GM12874 (cell line): ENCODE data around the gene SNX10.

Experiments used
- CTCF ChIP-seq: IDR thresholded peaks from 2 replicates; pipeline ENCODE4 v1.5.1; 2011; ENCODE audit warnings: low read depth, mild to moderate bottlenecking, control low read depth, low read length, moderate library complexity; ENCODE audit not compliant: insufficient read depth

Gene SNX10

GRCh38 chr7:26328498-26329390 is 37.1 kb downstream of the SNX10 start:
- peak; percentile 16; the same call in 1 of the 2 replicates for TF ChIP-seq CTCF

GRCh38 chr7:26329520-26330255 is 38.0 kb downstream of the SNX10 start:
- no peak for TF ChIP-seq CTCF

DNA sequence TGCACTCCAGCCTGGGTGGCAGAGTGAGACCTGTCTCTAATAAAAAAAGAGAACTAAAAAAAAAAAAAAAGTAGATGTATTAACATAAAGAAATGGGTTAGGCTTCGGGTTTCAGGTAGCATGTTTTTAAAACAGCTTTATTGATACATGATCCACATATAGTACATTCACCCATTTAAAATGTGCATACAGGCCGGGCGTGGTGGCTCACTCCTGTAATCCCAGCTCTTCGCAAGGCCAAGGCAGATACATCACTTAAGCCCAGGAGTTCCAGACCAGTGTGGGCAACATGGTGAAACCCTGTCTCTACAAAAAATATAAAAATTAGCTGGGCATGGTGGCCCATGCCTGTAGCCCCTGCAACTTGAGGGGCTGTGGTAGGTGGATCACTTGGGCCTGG is 39.5 kb downstream of the SNX10 start:
- no peak for TF ChIP-seq CTCF

DNA sequence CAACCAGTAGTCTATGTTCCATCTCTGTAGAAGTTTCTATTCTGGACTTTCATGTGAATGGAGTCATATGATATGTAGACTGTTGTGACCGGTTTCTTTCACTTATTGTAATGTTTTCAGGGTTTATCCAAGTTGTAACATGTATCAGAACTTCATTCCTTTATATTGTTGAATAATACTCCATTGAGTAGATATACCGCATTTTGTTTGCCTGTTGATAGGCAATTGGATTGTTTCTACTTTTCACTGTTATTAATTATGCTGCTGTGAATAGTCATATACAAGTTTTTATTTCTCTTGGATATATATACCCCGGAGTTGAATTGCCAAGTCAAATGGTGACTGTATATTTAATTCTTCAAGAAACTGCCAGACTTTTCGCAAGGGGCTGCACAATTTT is 40.1 kb downstream of the SNX10 start:
- no peak for TF ChIP-seq CTCF

- TF ChIP-seq CTCF, result no peak
Observed at GRCh38 chr7:26332698-26333097, 41.0 kb downstream of the SNX10 start.

GRCh38 chr7:26334166-26334859 is 42.7 kb downstream of the SNX10 start:
- TF ChIP-seq CTCF, result no peak
